HG02840 (cell line): ENCODE measurements around the gene INSL4.

Experiments used
- ATAC-seq: cut with Tn5 transposase; IDR thresholded peaks from one replicate; pipeline ENCODE4 v1.9.1; 2021; ENCODE audit warnings: mild to moderate bottlenecking, moderate library complexity, moderate number of reproducible peaks; ENCODE audit not compliant: unreplicated experiment, low FRiP score

The INSL4 gene

DNA sequence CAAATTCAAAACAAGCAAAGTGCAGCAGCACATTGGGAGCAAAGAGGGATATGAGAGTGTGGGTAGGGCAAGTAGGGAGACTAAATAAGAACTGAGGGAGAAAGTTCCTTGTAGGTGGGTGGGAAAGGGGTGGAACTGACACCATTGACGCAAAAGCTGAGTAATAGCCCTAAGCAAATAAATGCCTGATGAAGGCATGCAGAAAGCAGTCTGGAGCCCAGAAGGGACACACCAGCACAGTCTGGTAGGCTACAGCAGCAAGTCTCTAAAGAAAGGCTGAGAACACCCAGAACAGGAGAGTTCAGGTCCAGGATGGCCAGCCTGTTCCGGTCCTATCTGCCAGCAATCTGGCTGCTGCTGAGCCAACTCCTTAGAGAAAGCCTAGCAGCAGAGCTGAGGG, at the start of gene INSL4:
TSS of gene INSL4 (plus strand) at position 208 of the 400 bp plus-strand sequence. CDS start at position 313, 105 bp downstream.
- ATAC-seq = no peak

DNA sequence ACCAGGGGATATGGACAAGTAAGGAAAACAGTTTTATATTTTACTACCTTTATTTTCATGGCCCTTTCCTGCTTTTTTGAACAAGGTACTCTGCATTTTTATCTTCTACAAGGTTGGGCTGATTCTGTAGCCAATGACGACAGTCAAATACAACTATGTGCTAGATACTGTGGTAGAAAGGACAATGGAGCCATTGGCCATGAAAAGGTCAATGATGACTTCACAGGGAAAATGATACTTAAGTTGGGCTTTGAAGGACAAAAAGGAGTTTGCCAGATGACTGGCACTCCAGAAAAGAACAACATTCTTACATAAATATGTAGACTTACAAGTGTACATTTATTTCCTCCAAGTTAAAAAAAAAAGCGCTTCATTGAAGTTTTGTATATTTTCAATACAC, 46.4 kb upstream of the INSL4 start:
- no peak for ATAC-seq

DNA sequence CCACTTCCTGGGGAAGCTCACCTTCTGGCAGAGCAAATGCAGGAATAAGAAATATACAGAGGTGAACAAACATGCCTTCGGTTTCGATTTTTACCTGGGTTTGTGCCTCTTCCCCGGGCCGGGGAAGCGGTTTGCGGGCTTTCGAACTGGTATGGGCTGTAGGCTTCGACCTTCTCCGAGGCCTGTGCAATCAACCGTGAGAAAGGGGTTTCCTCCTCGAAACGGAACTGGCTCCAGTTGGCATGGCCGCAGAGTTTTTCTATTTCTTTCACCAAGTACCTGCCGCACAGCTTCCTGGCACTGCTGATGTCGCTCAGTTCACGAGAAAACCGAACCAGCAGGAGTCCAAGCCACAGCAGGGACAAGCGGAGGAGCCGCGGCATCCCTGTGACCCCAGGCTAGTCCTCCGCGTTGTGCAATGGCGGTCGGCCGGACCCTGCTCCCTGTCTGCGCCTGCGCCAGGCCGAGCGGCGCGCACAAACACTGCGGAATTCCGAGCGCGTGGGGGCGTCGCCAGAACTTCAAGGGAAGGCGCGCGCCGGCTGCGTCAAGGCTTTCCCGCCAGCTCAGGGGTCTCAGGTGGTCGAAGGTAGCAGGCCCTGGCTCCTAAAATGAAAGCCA, 45.9 kb upstream of the INSL4 start, which contains the start of gene INSL6:
TSS of gene INSL6 (minus strand) at position 420 of the 621 bp plus-strand sequence. CDS start at position 383, 37 bp downstream.
- ATAC-seq = no peak

DNA sequence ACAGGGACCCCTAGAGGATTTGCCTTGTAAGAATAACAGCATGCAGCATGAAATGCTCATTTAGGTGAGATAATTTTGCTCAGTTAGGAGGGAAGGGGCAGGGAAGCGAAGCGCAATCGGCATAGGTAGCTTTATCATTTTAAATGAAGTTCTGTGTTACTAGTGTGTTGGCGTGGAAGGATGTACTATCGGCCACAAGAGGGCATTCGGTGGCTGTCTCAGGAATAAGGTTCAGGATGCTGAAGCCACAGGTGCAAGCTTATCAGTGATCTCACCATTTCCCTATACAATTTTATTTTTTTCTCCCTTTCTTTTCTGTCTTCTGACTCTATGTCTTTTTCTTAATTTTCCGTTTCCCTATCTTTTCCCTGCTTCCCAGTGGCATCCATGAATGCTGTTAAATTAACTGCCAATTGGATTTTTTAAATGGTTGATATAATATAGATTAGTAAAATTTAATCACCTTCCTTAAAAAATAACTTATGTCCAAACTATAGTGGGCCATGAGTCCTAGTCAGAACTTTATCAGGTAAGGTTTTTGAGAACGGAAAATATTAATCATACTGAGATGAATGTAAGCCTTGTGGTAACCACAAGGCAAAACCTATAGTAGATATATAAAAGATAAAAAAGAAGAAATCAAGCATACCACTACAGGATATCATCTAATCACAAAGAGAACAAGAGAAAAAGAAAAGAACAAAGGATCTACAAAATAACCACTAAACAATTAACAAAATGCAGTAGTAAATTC, 44.6 kb upstream of the INSL4 start:
- no peak for ATAC-seq

DNA sequence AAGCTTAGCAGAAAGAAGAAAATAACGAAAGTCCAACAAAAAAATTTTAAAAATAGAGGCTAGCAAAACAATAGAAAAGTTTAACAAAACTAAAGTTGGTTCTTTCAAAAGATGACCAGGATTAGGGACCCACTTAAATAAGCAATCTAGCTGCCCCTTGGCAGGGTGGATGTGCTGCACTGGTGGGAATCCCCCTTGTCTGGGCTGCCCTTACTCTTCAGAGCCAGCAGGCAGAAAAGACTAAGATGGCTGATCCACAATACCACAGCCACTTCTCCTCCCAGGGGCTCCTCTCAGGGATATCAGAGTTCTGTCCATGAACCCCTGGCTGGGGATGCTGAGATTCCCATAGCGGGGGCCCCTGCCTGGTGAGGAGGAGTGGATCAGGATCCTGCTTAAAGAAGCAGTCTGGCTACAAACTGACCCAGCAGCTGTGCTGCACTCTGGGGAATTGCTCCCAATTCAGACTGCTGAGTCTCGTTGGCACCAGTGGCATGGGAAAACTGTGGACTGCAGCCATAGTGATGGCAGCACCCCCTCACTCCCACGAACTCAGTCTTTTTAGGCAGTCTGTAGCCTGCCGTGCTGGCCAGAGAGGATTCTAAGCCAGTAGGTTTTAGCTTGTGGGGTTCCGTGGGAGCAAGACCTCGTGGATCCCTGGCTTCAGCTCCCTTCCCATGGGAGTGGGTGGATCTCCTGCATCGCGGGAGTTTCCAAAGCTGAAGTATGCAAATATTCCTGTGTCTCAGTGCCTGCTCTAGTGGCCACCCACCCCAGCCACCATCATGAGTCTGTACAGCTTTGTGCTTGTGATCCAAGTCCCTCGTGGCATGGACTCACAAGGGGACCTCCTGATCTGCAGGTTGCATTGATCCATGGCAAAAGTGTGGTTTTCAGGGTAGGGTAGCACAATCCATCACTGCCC, 42.9 kb upstream of the INSL4 start:
- ATAC-seq = no peak

DNA sequence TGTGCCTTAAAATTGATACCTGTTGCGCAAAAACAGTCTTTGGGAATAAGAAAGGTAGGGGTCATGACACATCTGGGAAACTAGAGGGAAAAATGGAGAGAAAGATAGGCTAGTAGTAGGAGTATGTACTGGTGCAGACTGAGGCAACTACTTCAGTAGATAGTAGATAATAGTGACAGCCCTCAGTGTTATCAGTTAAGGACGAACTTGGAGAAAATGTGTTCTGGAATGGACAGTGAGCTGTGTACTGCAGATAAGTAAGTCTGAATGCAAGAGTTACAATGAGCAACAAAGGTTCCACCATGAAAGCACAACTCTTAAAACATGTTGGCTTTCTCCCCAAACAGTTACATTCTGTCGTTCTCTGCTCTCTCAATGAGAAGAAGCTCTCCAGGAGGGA, 39.2 kb upstream of the INSL4 start:
- ATAC-seq = no peak

DNA sequence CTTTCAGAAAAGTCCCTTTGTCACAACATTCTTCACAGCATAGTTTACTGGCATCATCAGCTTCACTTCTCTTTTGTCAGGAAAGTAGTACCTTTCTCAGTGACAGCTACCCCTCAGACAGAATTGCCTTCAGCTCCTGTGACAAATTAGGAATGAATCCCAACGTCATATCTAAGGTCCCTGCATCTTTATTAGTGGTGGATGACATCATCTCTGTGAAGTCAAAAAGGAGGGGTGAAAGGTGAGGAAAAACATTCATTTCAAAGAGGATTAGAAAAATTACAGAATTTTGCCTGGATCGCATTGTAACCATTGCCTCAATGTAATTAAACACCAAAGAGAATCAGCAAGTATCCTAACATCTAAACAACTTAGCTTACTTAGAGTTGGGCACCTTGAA, 37.9 kb upstream of the INSL4 start:
- no peak for ATAC-seq

DNA sequence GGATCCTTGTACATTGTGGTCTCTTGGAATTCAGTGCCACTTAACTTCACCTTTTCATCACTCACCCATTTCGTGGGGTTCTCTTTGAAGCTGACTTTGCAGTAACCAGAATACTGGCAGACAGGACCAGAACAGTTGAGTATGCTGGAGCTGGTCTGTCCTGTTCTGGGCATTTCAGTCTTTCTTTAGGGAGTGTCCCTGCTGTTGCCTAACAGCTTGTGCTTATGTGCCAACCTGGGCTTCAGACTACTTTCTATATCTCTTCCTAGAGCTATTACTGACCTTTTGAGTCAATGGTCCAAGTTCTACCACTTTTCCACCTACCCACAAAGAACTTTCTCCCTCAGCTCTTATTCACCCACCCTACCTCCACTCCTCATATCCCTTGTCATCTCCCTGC, 35.8 kb upstream of the INSL4 start:
- no peak for ATAC-seq

DNA sequence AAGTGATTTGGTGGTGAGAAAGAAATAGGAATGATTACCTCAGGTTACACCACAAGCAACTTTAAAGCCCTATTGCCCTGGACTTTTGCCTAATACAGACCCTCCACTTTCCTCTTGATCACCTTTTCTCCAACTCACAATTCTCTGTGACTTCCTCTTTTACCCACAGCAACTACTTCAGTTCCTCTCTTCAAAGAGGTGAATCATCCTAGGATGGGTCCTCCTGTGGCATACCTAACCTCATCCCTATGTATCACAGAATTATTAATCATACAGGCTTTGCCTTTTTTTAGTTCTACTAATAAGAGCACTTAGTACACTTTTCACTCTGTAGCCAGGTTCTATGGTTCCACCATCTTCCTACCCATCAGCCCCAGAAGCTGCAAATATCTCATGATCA, 26.1 kb upstream of the INSL4 start:
- no peak for ATAC-seq

DNA sequence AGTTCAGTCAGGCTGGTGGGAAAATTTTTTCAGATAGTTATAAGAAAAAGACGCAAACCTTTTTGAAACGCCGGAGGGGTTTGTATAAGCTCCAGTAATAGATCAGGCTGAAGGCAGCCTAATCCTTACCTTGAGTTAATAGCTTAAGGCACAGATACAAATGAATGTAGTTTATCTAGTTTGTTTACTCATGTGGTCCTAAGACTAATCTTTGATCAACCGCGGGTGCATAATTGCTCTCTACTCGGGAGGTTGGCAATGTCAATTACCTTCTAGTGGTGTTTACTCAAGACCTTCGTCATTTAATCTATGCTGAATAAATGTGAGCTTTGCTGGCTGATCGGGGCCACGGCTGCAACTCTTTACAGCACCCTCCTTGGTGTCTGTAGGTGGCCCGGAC, 665 bp upstream of the INSL4 start:
- no peak for ATAC-seq

DNA sequence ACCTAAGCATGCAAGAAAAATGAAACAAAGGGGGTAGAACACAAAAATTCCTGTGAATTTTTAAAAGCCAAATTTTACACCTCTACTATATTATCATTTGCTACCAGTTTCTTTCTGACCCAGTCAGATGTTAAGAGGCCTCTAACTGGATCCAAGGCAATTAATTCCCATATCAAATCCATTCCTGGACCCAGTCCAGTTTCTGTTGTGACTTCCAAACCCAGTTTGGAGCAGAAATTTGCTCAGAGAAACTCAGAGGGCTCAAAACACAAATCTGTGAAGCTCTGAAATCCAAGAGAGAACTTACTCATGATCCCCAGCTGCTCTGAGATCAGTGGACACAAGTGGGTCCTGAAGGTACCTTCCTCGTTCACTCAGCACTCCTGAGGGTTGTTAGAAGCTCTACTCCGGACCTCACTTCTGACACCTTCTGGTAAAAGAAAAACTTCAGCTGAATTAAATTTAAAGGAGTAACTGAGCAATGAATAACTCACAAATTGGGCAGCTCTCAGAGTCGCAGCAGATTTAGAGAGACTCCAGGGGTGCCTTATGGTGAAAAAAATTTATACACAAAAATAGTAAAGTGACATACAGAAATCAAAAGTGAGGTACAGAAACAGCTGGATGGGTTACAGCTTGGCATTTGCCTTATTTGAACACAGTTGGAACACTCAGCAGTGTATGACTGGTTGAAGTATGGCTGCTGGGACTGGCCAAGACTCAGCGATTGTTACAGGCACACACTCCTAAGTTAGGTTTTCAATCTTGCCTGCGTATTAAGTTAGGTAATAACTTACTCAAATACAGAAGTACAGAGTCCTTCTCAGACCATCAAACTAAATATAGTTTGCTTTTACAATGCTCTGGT, 32.4 kb downstream of the INSL4 start:
- ATAC-seq = no peak

DNA sequence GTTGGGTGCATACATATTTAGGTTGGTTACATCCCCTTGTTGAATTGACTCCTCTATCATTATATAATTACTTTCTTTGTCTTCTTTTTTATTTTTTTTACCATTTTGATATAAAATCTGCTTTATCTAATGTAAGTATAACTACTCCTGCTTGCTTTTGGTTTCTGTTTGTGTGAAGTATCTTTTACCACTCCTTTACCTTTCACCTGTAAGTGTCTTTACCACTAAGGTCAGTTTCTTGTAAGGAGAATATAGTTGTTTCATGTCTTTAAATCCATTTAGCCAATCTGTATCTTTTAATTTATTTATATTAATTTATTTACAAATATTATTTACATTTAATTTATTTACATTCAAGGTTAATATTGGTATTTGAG, 33.0 kb downstream of the INSL4 start:
- no peak for ATAC-seq

DNA sequence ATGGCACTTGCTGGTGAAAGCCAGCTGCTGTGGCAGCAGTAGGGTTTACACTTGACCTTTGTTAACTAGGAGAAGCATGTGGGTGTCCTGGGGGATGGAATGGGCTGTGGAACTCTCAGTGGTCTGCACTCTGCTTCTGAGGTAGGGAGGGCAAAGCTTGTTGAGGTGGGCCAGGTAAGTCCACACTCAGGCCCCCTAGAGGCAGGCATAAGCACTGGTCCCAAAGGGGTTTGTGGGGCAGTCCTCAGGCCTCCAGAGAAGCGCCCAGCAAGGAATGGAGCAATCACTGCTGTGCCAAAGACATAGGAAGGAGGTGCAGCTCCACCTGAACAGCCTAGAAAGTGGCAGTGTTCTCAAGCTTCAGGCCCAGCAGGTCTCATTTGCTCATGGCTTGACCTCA, 34.7 kb downstream of the INSL4 start:
- no peak for ATAC-seq

DNA sequence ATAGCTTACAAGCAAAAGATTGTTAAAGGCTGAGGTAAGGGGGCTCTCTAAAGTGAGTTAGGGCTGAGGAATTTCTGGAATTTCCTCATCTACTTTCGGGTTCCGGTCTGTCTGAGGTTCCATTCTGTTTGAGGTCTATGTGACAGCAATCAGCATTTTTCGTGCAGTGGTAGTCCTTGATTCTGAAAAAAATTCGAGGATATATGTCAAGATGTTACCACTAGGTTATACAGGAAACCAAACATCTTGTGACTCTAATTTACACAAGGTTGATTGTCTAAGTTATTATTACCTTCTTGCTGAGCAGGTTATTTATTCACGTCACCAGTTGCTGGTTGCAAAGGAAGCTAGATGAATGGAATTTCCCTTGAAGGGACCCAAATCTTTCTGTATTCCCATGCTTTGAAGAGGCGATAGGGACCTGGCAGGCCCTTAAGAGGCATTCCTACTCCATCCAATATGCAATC, 38.1 kb downstream of the INSL4 start:
- ATAC-seq = no peak

DNA sequence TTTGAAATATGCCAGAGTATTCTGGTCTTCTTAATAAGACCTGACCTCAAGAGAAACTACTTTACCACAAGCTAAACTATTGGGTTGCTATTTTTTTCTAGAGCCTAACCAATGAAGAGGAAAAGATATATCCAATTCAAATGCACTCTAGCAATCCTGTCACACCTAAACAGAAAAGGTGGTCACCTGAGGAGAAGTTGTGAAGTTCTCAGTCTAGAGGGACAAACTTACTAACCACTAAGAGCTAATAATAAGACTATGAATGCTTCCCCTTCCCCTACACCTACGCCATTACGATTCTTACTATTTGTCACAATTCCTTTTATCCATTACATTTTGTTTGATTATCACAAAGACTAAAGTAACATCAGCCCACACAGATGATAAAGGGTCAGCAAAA, 43.6 kb downstream of the INSL4 start:
- ATAC-seq = no peak

DNA sequence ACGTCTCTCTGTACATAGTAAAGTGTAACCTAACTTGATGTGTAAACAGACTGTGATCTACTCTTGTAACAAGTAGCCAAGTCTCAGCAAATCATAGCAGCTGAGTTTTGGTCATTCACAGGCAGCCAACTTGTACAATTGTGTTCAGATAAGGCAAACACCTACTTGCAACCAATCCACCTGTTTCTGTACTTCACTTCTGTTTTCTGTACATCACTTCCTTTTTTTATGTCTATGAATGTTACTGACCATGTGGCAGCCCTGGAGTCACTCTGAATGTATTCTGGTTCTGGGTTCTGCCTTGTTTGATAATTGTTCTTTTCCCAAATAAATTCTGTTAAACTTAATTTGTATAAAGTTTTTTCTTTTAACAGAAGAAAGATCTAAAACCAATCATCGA, 47.3 kb downstream of the INSL4 start:
- ATAC-seq = no peak
